HG02938 (cell line): Measurements from ENCODE around the gene GREB1.

Experiments used
- ATAC-seq: cut with Tn5 transposase; IDR thresholded peaks from one replicate; pipeline ENCODE4 v1.9.1; 2021; ENCODE audit warnings: mild to moderate bottlenecking, moderate library complexity; ENCODE audit not compliant: unreplicated experiment

The GREB1 gene

GRCh38 chr2:11537951-11538350 lies 4.1 kb downstream of the GREB1 start:
- no peak for ATAC-seq

GRCh38 chr2:11539317-11540147 lies 5.7 kb downstream of the GREB1 start:
- no peak for ATAC-seq

- no peak for ATAC-seq
Observed at GRCh38 chr2:11540148-11540995, 6.5 kb downstream of the GREB1 start.

- ATAC-seq = no peak
Observed at GRCh38 chr2:11540996-11541692, 7.3 kb downstream of the GREB1 start.

GRCh38 chr2:11541693-11542274 lies 7.9 kb downstream of the GREB1 start:
- ATAC-seq = no peak

- ATAC-seq = no peak
Observed at GRCh38 chr2:11542275-11542819, 8.5 kb downstream of the GREB1 start.

- ATAC-seq = no peak
Observed at GRCh38 chr2:11543337-11544216, 9.7 kb downstream of the GREB1 start.

- ATAC-seq = no peak
Observed at GRCh38 chr2:11546072-11546471, 12.2 kb downstream of the GREB1 start.

GRCh38 chr2:11547912-11548497 lies 14.2 kb downstream of the GREB1 start:
- ATAC-seq = no peak

GRCh38 chr2:11550302-11550701 lies 16.5 kb downstream of the GREB1 start:
- no peak for ATAC-seq

- ATAC-seq = no peak
Observed at GRCh38 chr2:11550901-11551568, 17.2 kb downstream of the GREB1 start.

GRCh38 chr2:11551569-11552259 lies 17.9 kb downstream of the GREB1 start:
- ATAC-seq = no peak

GRCh38 chr2:11552260-11552638 lies 18.4 kb downstream of the GREB1 start:
- no peak for ATAC-seq

GRCh38 chr2:11553661-11554398 lies 20.0 kb downstream of the GREB1 start:
- ATAC-seq = no peak

GRCh38 chr2:11554399-11554716 lies 20.5 kb downstream of the GREB1 start:
- ATAC-seq = no peak

GRCh38 chr2:11556101-11556806 lies 22.4 kb downstream of the GREB1 start:
- ATAC-seq = no peak

GRCh38 chr2:11558214-11558886 lies 24.5 kb downstream of the GREB1 start:
- no peak for ATAC-seq
